Parathyroid adenoma (tissue), 2 donors: ENCODE data around the gene IREB2.
"Not testable (repeated sequence)": the region's sequence is repeated elsewhere in the genome, so short reads cannot be mapped to it uniquely, and the experiment has no call there.

Source experiments
- H2AFZ ChIP-seq: fragments of 300-600 bp; sonication (generic); one replicate; pipeline ENCODE4 v1.7.0; 2017; ENCODE audit warnings: antibody characterized with exemption, mild to moderate bottlenecking
- H3K27ac ChIP-seq: fragments of 300-600 bp; sonication (generic); one replicate; pipeline ENCODE4 v1.7.0; 2017
- H3K27me3 ChIP-seq: fragments of 300-600 bp; sonication (generic); one replicate; pipeline ENCODE4 v1.7.0; 2017; ENCODE audit warnings: low read length; ENCODE audit not compliant: control insufficient read depth, insufficient read depth
- H3K36me3 ChIP-seq: fragments of 300-600 bp; sonication (generic); one replicate; pipeline ENCODE4 v1.7.0; 2017; ENCODE audit warnings: low read length; ENCODE audit not compliant: control insufficient read depth, insufficient read depth
- H3K4me1 ChIP-seq: fragments of 300-600 bp; sonication (generic); one replicate; pipeline ENCODE4 v1.7.0; 2017; ENCODE audit warnings: control low read depth
- H3K4me2 ChIP-seq: fragments of 300-600 bp; sonication (generic); one replicate; pipeline ENCODE4 v1.7.0; 2017; ENCODE audit warnings: low read length
- H3K4me3 ChIP-seq: fragments of 300-600 bp; sonication (generic); one replicate; pipeline ENCODE4 v1.7.0; 2017; ENCODE audit warnings: low read depth, low read length
- H3K79me2 ChIP-seq: fragments of 300-600 bp; sonication (generic); one replicate; pipeline ENCODE4 v1.7.0; 2017; ENCODE audit warnings: control low read depth
- H3K9ac ChIP-seq: fragments of 300-600 bp; sonication (generic); one replicate; pipeline ENCODE4 v1.7.0; 2017; ENCODE audit warnings: mild to moderate bottlenecking
- H3K9me3 ChIP-seq: fragments of 300-600 bp; sonication (generic); one replicate; pipeline ENCODE4 v1.7.0; 2017; ENCODE audit warnings: low read length; ENCODE audit not compliant: control insufficient read depth
- TF ChIP-seq, protein P1 (sequence below): fragments of 300-600 bp; sonication (generic); IDR thresholded peaks from one replicate; pipeline ENCODE4 v1.7.0; 2017; ENCODE audit warnings: antibody characterized with exemption, mild to moderate bottlenecking
- donor health status: primary hyperparathyroidism.

IREB2 gene

DNA sequence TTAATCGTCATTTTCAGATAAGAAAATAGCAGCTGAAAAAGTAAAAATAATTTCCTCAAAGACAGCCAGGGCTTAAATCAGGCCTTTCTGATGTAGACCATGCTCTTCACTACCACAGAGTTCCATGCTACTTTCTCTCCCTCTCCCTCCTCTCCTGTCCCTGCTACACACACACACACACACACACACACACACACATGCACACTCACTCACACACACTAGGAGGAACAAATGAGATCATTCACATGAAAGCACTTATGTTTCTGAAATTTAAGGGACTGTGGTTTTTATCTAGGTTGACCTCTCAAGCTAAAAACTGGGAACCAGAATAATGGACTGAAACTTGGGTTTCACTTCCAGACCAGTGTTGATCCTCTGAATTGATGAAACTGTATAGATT, 98.1 kb downstream of the IREB2 start:
- Histone ChIP-seq H3K4me2 (no peak overlapping the region), H3K4me3 (no peak overlapping the region), H3K9me3 (no peaks in the 10 kb centered on the region), H3K27me3 (no peaks in the 10 kb centered on the region), H3K79me2 (no peaks in the 10 kb centered on the region), H3K9ac (no peak overlapping the region), H3K4me1 (no peaks in the 10 kb centered on the region), H2AFZ (no peak overlapping the region), H3K27ac (no peak overlapping the region), H3K36me3 (no peaks in the 10 kb centered on the region)
- TF ChIP-seq, protein P1, sequence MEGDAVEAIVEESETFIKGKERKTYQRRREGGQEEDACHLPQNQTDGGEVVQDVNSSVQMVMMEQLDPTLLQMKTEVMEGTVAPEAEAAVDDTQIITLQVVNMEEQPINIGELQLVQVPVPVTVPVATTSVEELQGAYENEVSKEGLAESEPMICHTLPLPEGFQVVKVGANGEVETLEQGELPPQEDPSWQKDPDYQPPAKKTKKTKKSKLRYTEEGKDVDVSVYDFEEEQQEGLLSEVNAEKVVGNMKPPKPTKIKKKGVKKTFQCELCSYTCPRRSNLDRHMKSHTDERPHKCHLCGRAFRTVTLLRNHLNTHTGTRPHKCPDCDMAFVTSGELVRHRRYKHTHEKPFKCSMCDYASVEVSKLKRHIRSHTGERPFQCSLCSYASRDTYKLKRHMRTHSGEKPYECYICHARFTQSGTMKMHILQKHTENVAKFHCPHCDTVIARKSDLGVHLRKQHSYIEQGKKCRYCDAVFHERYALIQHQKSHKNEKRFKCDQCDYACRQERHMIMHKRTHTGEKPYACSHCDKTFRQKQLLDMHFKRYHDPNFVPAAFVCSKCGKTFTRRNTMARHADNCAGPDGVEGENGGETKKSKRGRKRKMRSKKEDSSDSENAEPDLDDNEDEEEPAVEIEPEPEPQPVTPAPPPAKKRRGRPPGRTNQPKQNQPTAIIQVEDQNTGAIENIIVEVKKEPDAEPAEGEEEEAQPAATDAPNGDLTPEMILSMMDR = no peak

DNA sequence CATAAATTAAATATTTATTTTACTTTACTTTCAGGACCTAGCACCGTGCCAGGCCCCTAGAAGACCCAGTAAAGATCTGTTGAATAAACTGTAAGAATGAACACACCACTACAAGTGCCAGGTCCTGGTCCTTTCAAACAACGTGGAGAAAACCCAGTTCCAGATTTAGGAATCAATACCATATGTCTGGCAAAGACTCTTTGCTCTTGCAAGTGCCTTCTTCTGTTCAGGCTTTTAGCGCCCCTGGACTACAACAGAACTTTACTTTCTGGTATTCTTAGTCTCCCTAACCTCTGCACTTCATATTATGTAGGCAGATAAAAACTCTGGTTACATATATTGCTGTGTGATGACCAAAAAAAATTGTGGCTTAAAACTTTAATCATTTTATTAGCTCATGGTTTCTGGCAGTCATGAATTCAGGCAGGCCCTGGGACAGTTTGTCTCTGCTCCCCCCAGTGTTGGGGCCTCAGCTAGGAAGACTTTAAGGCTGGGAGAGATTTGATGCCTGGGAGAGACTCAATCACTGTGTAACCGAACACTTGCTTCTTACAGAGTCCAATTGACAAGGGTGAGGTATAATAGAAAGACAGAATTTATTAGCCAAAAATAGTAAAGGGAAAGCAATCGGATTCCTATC, 99.4 kb downstream of the IREB2 start:
- Histone ChIP-seq H3K9me3 (no peaks in the 10 kb centered on the region), H3K36me3 (no peaks in the 10 kb centered on the region), H2AFZ (no peak overlapping the region), H3K27ac (no peak overlapping the region), H3K4me2 (no peak overlapping the region), H3K79me2 (no peaks in the 10 kb centered on the region), H3K9ac (no peak overlapping the region), H3K27me3 (no peaks in the 10 kb centered on the region), H3K4me1 (no peaks in the 10 kb centered on the region), H3K4me3 (no peak overlapping the region)
- TF ChIP-seq, protein P1 = no peak

DNA sequence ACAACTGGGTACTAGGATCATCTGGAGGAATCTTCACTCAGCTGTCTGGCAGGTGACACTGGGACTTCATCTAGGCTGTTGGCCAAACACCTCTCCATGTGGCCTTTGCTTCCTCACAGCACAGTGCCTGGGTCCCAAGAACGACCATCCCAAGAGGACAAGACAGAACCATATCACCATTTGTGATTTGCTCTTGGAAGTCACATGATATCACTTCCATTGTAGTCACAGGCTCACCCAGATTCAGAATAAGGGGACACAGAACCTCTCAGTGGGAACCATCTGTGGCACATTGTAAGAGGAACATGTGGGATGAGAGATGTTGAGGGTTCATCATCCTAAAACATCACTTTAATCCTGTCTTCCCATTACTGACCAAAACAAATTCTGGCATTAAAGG, 100.3 kb downstream of the IREB2 start:
- Histone ChIP-seq H3K36me3 (no peaks in the 10 kb centered on the region), H3K9ac (no peak overlapping the region), H3K4me3 (no peak overlapping the region), H3K27me3 (no peaks in the 10 kb centered on the region), H2AFZ (no peak overlapping the region), H3K4me2 (no peak overlapping the region), H3K79me2 (no peaks in the 10 kb centered on the region), H3K9me3 (no peaks in the 10 kb centered on the region), H3K27ac (no peak overlapping the region), H3K4me1 (no peaks in the 10 kb centered on the region)
- TF ChIP-seq, protein P1 = no peak

DNA sequence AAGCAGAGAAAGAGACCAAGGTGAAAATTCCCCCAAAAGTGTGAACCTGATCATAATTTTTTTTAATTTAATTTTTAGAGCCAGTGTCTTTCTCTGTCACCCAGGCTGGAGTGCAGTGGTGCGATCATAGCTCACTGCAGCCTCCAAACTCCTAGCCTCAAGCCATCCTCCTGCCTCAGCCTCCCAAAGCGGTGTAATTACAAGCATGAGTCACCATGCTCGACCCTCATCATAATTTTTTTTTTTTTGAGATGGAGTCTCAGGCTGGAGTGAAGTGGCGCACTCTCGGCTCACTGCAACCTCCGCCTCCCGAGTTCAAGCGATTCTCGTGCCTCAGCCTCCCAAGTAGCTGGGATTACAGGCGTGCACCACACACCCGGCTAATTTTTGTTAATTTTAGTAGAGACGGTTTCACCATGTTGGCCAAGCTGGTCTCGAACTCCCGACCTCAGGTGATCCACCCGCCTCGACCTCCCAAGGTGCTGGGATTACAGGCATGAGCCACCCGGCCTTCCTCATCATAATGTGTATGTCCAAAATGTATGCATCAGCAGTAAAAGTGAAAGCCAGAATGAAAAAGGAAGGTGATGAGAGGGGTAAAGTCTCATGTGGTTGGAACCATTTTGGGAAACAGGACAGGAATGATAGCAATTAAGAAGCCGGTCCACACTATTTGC, 101.6 kb downstream of the IREB2 start:
- H3K9me3 ChIP-seq, H3K4me1 ChIP-seq: not testable (repeated sequence)

DNA sequence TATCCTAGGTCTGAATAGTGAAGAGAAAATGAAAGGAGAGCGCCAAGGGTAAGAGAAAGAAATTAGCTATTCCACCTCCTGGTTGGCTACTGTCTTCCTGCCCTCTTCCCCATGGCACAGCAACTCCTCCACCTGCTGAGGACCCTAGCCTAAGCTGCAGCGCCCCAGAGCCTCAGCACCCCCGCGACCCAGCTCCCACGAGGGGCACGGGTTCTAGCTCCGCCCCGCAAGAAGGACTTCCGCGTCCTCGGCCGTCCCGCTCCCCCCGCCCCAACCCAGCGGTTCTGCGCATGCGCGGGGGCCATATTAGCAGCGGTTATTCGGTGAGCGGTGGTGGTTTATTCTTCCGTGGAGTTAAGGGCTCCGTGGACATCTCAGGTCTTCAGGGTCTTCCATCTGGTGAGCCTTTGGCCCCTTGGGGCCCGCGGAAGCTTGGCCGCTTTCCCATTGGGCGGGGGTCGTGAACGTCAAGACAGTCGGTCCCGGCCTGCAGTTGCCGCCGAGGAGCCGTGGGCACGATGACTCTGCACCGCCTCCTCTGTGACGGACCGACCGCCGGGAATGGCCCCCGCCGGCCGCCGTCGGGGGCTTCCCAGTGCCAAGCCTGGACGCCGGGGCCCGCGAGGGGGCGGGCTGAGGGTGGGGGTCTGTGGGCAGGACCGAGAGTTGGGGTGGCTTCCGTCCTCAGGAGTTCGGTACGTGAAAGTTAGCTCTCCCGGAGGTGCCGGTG, 102.3 kb downstream of the IREB2 start, which contains the start of gene PSMA4:
TSS of gene PSMA4 (plus strand) at position 304 of the 730 bp plus-strand sequence. CDS start 1,484 bp downstream, outside the sequence.
- Histone ChIP-seq H3K27me3 (no peaks in the 10 kb centered on the region), H3K36me3 (no peaks in the 10 kb centered on the region), H3K27ac (peak within 1 kb of the TSS; percentile 82), H3K9me3 (no peaks in the 10 kb centered on the region), H3K79me2 (no peaks in the 10 kb centered on the region), H3K4me3 (peak within 1 kb of the TSS; percentile 99), H2AFZ (peak within 1 kb of the TSS; percentile 84), H3K4me2 (peak within 1 kb of the TSS; percentile 92), H3K9ac (peak within 1 kb of the TSS; percentile 35), H3K4me1 (no peaks in the 10 kb centered on the region)
- TF ChIP-seq, protein P1 = peak; percentile 24

More for the DNA sequence above, 101.6 kb downstream of the IREB2 start:
- H3K4me2 ChIP-seq = peak overlapping the region; percentile 92
- H3K4me3 ChIP-seq = peak overlapping the region; percentile 99
- H3K79me2 ChIP-seq, H3K36me3 ChIP-seq, H3K9ac ChIP-seq, H3K27me3 ChIP-seq: not testable (repeated sequence)
- peak overlapping the region; percentile 84 for H2AFZ ChIP-seq
- H3K27ac ChIP-seq = peak overlapping the region; percentile 82
